ENCODE data around the gene NCF2.
"Not testable (repeated sequence)": the region's sequence is repeated elsewhere in the genome, so short reads cannot be mapped to it uniquely, and the experiment has no call there.

Gene NCF2

GRCh38 chr1:183633676-183634343, 43.6 kb upstream of the NCF2 start:
- peaks cover 34 to 47% (median 44%) of the 10 kb centered on the region in 11 experiments for H3K36me3 ChIP-seq
- H3K9me3 ChIP-seq (replicated peaks in 1 of 11), result no peaks in the 10 kb centered on the region
- H4K20me1 ChIP-seq, result peaks cover 23 to 57% (median 44%) of the 10 kb centered on the region in 11 experiments; a peak in 21 of 22 replicates
- TF ChIP-seq Cebpa-rat (IDR thresholded peaks at IDR 0.05), result no peak
- H3K4me1 ChIP-seq, result peaks cover 13 to 53% (median 40%) of the 10 kb centered on the region in 10 experiments
- peak overlapping the region; percentile 7 to 98 (median 89); a peak in 19 of 22 replicates for H3K27ac ChIP-seq
- peak overlapping the region; percentile 82 to 99 (median 95) for H3K4me3 ChIP-seq
- H3K27me3 ChIP-seq, result no peaks in the 10 kb centered on the region
- H3K9ac ChIP-seq, result peak overlapping the region; percentile 89 to 99 (median 95); a peak in 20 of 22 replicates
- H3K4me2 ChIP-seq, result peak overlapping the region; percentile 75 to 99 (median 86)

GRCh38 chr1:183632964-183633363, 42.7 kb upstream of the NCF2 start:
- Histone ChIP-seq H3K4me2 (peak overlapping the region; percentile 75 to 99 (median 86)), H3K36me3 (peaks cover 42 to 55% (median 52%) of the 10 kb centered on the region in 11 experiments), H3K9me3 (replicated peaks in 1 of 11) (no peaks in the 10 kb centered on the region), H3K4me1 (peaks cover 19 to 61% (median 42%) of the 10 kb centered on the region in 10 experiments), H4K20me1 (peaks cover 23 to 65% (median 52%) of the 10 kb centered on the region in 11 experiments), H3K4me3 (peak overlapping the region; percentile 82 to 99 (median 95); a peak in 17 of 20 replicates), H3K9ac (peak overlapping the region in 10 of 11 experiments; percentile 23 to 99 (median 95); a peak in 18 of 22 replicates), H3K27ac (peak overlapping the region in 6 of 11 experiments; percentile 83 to 98 (median 91); a peak in 5 of 22 replicates), H3K27me3 (no peaks in the 10 kb centered on the region)
- no peak for TF ChIP-seq Cebpa-rat (IDR thresholded peaks at IDR 0.05)

GRCh38 chr1:183632114-183632513, 41.9 kb upstream of the NCF2 start:
- Histone ChIP-seq H3K9ac (peak overlapping the region in 4 of 11 experiments; percentile 93 to 99 (median 98); a peak in 6 of 22 replicates), H3K4me2 (peak overlapping the region; percentile 20 to 99 (median 86); a peak in 19 of 22 replicates), H3K9me3 (replicated peaks in 1 of 11) (no peaks in the 10 kb centered on the region), H3K27me3 (no peaks in the 10 kb centered on the region), H3K4me3 (peak overlapping the region in 6 of 10 experiments; percentile 82 to 99 (median 97); a peak in 11 of 20 replicates), H3K27ac (no peak overlapping the region), H3K36me3 (peaks cover 49 to 64% (median 60%) of the 10 kb centered on the region in 11 experiments), H3K4me1 (peaks cover 24 to 69% (median 46%) of the 10 kb centered on the region in 10 experiments), H4K20me1 (peaks cover 23 to 74% (median 52%) of the 10 kb centered on the region in 11 experiments)
- no peak for TF ChIP-seq Cebpa-rat (IDR thresholded peaks at IDR 0.05)

- no peak for TF ChIP-seq Cebpa-rat (IDR thresholded peaks at IDR 0.05)
- Histone ChIP-seq H3K4me2 (peak overlapping the region in 3 of 11 experiments; percentile 95 to 99 (median 96); a peak in 7 of 22 replicates), H4K20me1 (peaks cover 24 to 87% (median 53%) of the 10 kb centered on the region in 11 experiments), H3K4me3 (peak overlapping the region in 2 of 10 experiments; percentile 82 to 99; a peak in 4 of 20 replicates), H3K27me3 (no peaks in the 10 kb centered on the region), H3K4me1 (peaks cover 19 to 73% (median 36%) of the 10 kb centered on the region in 10 experiments; a peak in 19 of 20 replicates), H3K9ac (peak overlapping the region in 2 of 11 experiments; percentile 47 to 99; a peak in 3 of 22 replicates), H3K9me3 (replicated peaks in 1 of 11) (no peaks in the 10 kb centered on the region), H3K36me3 (peaks cover 60 to 76% (median 71%) of the 10 kb centered on the region in 11 experiments), H3K27ac (peak overlapping the region in 1 of 11 experiments; percentile 10; a peak in 1 of 22 replicates)
Measured at GRCh38 chr1:183630748-183631147, 40.5 kb upstream of the NCF2 start.

GRCh38 chr1:183628537-183628936, 38.3 kb upstream of the NCF2 start:
- Histone ChIP-seq H3K27ac (no peak overlapping the region), H3K9ac (no peak overlapping the region), H3K9me3 (replicated peaks in 1 of 11) (no peaks in the 10 kb centered on the region), H3K4me1 (peaks cover 18 to 88% (median 29%) of the 10 kb centered on the region in 10 experiments; a peak in 19 of 20 replicates), H4K20me1 (peaks cover 12 to 90% (median 52%) of the 10 kb centered on the region in 11 experiments), H3K36me3 (peaks cover 68 to 95% (median 86%) of the 10 kb centered on the region in 11 experiments), H3K4me2 (peak overlapping the region in 4 of 11 experiments; percentile 8 to 99 (median 52); a peak in 6 of 22 replicates), H3K4me3 (no peak overlapping the region), H3K27me3 (no peaks in the 10 kb centered on the region)
- TF ChIP-seq Cebpa-rat (IDR thresholded peaks at IDR 0.05), result no peak

- Histone ChIP-seq H4K20me1 (peaks cover 0 to 67% (median 29%) of the 10 kb centered on the region in 11 experiments; a peak in 17 of 22 replicates), H3K4me2 (peak overlapping the region in 3 of 11 experiments; percentile 57 to 99 (median 83); a peak in 6 of 22 replicates), H3K9ac (peak overlapping the region in 3 of 11 experiments; percentile 32 to 71 (median 63); a peak in 4 of 22 replicates), H3K27ac (peak overlapping the region in 3 of 11 experiments; percentile 60 to 80 (median 75); a peak in 7 of 22 replicates), H3K4me3 (peak overlapping the region in 1 of 10 experiments; percentile 16; a peak in 1 of 20 replicates), H3K36me3 (peaks cover 54 to 76% (median 68%) of the 10 kb centered on the region in 11 experiments), H3K4me1 (peaks cover 0 to 92% (median 13%) of the 10 kb centered on the region in 10 experiments; a peak in 12 of 20 replicates)
- H3K9me3 ChIP-seq (replicated peaks in 1 of 11); H3K27me3 ChIP-seq: not testable (repeated sequence)
Measured at GRCh38 chr1:183626236-183626635, 36.0 kb upstream of the NCF2 start.

- Histone ChIP-seq H3K9ac (0 out of 22 replicates have a peak overlapping the region, but pooled peaks of 1 of the 11 experiments have one; percentile 29), H3K4me3 (no peak overlapping the region), H3K27me3 (no peaks in the 10 kb centered on the region), H4K20me1 (peaks cover 0 to 36% (median 11%) of the 10 kb centered on the region in 11 experiments; a peak in 8 of 22 replicates), H3K4me1 (peaks cover 0 to 62% (median 9%) of the 10 kb centered on the region in 10 experiments; a peak in 10 of 20 replicates), H3K27ac (no peak overlapping the region; a peak in 3 of 22 replicates), H3K4me2 (peak overlapping the region in 2 of 11 experiments; percentile 20 to 32; a peak in 4 of 22 replicates), H3K9me3 (replicated peaks in 1 of 11) (no peaks in the 10 kb centered on the region), H3K36me3 (peaks cover 23 to 45% (median 37%) of the 10 kb centered on the region in 11 experiments)
- no peak for TF ChIP-seq Cebpa-rat (IDR thresholded peaks at IDR 0.05)
Measured at GRCh38 chr1:183622884-183623785, 32.9 kb upstream of the NCF2 start.

GRCh38 chr1:183622013-183622412, 31.8 kb upstream of the NCF2 start:
- no peak overlapping the region for H3K27ac ChIP-seq
- peak overlapping the region in 2 of 11 experiments; percentile 20 to 32; a peak in 3 of 22 replicates for H3K4me2 ChIP-seq
- no peaks in the 10 kb centered on the region for H3K9me3 ChIP-seq (replicated peaks in 1 of 11)
- H3K4me1 ChIP-seq, result peaks cover 0 to 51% (median under 1%) of the 10 kb centered on the region in 10 experiments; a peak in 8 of 20 replicates
- H4K20me1 ChIP-seq, result peaks cover 0 to 24% (median 5%) of the 10 kb centered on the region in 11 experiments; a peak in 8 of 22 replicates
- no peak for TF ChIP-seq Cebpa-rat (IDR thresholded peaks at IDR 0.05)
- no peaks in the 10 kb centered on the region for H3K27me3 ChIP-seq
- peaks cover 14 to 34% (median 25%) of the 10 kb centered on the region in 11 experiments for H3K36me3 ChIP-seq
- H3K9ac ChIP-seq, result no peak overlapping the region
- no peak overlapping the region for H3K4me3 ChIP-seq
